Ishikawa (cell line): ENCODE data around the gene NPAT.

Experiments
- CEBPB ChIP-seq: IDR thresholded peaks from 2 replicates; pipeline ENCODE4 v1.6.1; 2012
- CREB1 ChIP-seq: IDR thresholded peaks from 2 replicates; pipeline ENCODE4 v1.6.1; 2012; ENCODE audit warnings: low read depth
- EGR1 ChIP-seq: IDR thresholded peaks from 2 replicates; pipeline ENCODE4 v1.6.1; 2012
- EP300 ChIP-seq: IDR thresholded peaks from 2 replicates; pipeline ENCODE4 v1.6.1; 2012; ENCODE audit warnings: borderline replicate concordance
- FOXM1 ChIP-seq: IDR thresholded peaks from 2 replicates; pipeline ENCODE4 v1.6.1; 2012; ENCODE audit warnings: low read depth, borderline replicate concordance
- NFIC ChIP-seq: IDR thresholded peaks from 2 replicates; pipeline ENCODE4 v1.6.1; 2012
- RAD21 ChIP-seq: IDR thresholded peaks from 2 replicates; pipeline ENCODE4 v1.6.1; 2012; ENCODE audit warnings: low read depth
- REST ChIP-seq: IDR thresholded peaks from 2 replicates; pipeline ENCODE4 v1.6.1; 2012; ENCODE audit warnings: low read depth, mild to moderate bottlenecking
- TAF1 ChIP-seq: IDR thresholded peaks from 2 replicates; pipeline ENCODE4 v1.6.1; 2012; ENCODE audit warnings: low read depth, mild to moderate bottlenecking
- TCF12 ChIP-seq: IDR thresholded peaks from 2 replicates; pipeline ENCODE4 v1.6.1; 2012; ENCODE audit warnings: low read depth
- TEAD4 ChIP-seq: IDR thresholded peaks from 2 replicates; pipeline ENCODE4 v1.6.1; 2012
- YY1 ChIP-seq: IDR thresholded peaks from 2 replicates; pipeline ENCODE4 v1.6.1; 2012; ENCODE audit warnings: low read depth
- ZBTB7A ChIP-seq: IDR thresholded peaks from 2 replicates; pipeline ENCODE4 v1.6.1; 2012; ENCODE audit warnings: low read depth
- TF ChIP-seq, protein P1 (sequence below): IDR thresholded peaks from 2 replicates; pipeline ENCODE4 v1.6.1; 2012
- TF ChIP-seq, protein P2 (sequence below): IDR thresholded peaks from 2 replicates; pipeline ENCODE4 v1.6.1; 2012

Gene NPAT

DNA sequence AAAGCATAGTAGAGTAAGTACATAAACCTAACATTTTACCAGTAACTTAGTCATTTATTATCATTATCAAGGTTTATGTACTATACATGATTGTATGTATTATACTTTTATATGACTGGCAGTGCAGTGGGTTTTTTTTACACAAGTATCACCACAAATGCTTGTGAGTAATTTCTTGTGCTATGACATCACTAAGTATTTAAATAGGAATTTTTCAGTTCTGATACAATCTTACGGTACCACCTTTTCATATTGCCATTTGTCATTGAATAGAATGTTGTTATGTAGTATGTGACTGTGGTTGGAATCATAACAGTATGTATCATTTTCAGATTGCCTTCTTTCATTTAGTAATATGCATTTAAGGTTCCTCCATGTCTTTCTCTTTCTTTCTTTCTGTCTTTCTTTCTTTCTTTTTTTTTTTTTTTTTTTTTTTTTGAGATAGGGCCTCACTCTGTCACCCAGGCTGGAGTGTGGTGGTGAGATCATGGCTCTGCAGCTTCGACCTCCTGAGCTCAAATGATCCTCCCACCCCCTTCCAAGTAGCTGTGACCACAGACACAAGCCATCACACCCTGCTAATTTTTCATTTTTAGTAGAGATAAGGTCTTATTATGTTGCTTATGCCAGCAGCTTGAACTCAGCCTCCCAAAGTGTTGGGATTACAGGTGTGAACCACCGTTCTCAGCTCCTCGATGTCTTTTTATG lies 19.0 kb upstream of the NPAT start:
- TF ChIP-seq FOXM1 (no peak), CEBPB (no peak), EP300 (no peak), RAD21 (no peak), YY1 (no peak), REST (no peak), CREB1 (no peak), ZBTB7A (no peak), TCF12 (no peak), NFIC (no peak), TEAD4 (no peak), TAF1 (no peak), EGR1 (no peak)
- TF ChIP-seq, protein P1, sequence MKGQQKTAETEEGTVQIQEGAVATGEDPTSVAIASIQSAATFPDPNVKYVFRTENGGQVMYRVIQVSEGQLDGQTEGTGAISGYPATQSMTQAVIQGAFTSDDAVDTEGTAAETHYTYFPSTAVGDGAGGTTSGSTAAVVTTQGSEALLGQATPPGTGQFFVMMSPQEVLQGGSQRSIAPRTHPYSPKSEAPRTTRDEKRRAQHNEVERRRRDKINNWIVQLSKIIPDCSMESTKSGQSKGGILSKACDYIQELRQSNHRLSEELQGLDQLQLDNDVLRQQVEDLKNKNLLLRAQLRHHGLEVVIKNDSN: no peak
- TF ChIP-seq, protein P2, sequence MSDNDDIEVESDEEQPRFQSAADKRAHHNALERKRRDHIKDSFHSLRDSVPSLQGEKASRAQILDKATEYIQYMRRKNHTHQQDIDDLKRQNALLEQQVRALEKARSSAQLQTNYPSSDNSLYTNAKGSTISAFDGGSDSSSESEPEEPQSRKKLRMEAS: no peak

DNA sequence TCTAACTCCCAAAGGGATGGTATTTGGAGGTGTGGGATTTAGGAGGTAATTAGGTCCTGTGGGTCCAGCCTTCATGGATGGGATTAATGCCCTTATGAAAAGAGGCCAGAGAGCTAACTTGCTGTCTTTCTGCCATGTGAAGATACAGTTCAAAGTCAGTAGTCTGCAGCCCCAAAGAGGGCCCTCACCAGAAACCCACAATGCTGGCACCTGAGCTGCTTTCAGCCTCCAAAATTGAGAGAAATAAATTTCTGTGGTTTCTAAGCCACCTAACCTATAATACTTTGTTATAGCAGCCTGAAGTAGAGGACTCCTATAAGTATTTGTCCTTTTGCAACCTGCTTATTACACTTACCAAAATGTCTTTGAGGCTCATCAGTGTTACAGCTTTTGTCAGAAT lies 16.6 kb upstream of the NPAT start:
- no peak for TF ChIP-seq TEAD4
- TF ChIP-seq TAF1: no peak
- TF ChIP-seq FOXM1: no peak
- TF ChIP-seq, protein P2: no peak

DNA sequence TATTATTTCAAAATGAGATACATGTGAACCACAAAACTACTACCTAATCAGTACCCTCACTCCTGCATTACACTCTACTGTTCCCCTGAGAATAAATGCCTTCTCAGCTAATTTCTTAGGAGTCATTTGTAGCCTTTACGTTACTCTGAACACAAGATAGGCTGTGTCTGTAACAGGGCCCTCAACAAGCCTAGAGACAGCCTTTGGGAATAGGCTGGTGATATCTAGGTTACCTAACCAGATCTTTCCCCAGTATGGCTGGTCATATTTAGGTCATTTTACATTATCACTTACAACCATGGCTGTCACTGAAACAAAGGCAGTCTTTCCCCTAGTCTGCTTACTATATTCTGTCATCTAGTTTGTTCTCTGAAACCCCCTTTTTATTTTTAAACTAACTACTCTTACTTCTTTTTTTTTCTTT lies 14.6 kb upstream of the NPAT start:
- TF ChIP-seq, protein P1: no peak
- TF ChIP-seq EP300: no peak
- TF ChIP-seq TAF1: no peak
- no peak for TF ChIP-seq RAD21
- no peak for TF ChIP-seq CREB1
- no peak for TF ChIP-seq CEBPB
- TF ChIP-seq NFIC: no peak
- no peak for TF ChIP-seq FOXM1
- no peak for TF ChIP-seq EGR1
- TF ChIP-seq, protein P2: no peak
- TF ChIP-seq TCF12: no peak
- TF ChIP-seq ZBTB7A: no peak
- no peak for TF ChIP-seq TEAD4

- TF ChIP-seq ZBTB7A (no peak), REST (no peak), CEBPB (no peak), TEAD4 (no peak), TCF12 (no peak), EP300 (no peak), NFIC (no peak), TAF1 (no peak), RAD21 (no peak), CREB1 (no peak)
- TF ChIP-seq, protein P2: no peak
Observed at GRCh38 chr11:108235633-108236032, 13.2 kb upstream of the NPAT start.

- no peak for TF ChIP-seq CREB1
- TF ChIP-seq ZBTB7A: no peak
- TF ChIP-seq EGR1: no peak
- TF ChIP-seq, protein P1: no peak
- no peak for TF ChIP-seq NFIC
- TF ChIP-seq REST: no peak
- TF ChIP-seq CEBPB: no peak
- TF ChIP-seq EP300: no peak
- TF ChIP-seq, protein P2: no peak
- TF ChIP-seq YY1: no peak
- TF ChIP-seq TEAD4: no peak
- no peak for TF ChIP-seq RAD21
- no peak for TF ChIP-seq TCF12
- no peak for TF ChIP-seq TAF1
- TF ChIP-seq FOXM1: no peak
Observed at GRCh38 chr11:108235192-108235591, 12.8 kb upstream of the NPAT start.
